GM18519 (cell line): ENCODE data around the gene P3H2.
A peak's percentile ranks its signal among the peaks of the same experiment; 100 is the strongest.
"Not testable (repeated sequence)": the region's sequence is repeated elsewhere in the genome, so short reads cannot be mapped to it uniquely, and the experiment has no call there.

ENCODE experiments used
- ATAC-seq: cut with Tn5 transposase; IDR thresholded peaks from one replicate; pipeline ENCODE4 v1.9.1; 2021; ENCODE audit warnings: mild to moderate bottlenecking, moderate library complexity; ENCODE audit not compliant: unreplicated experiment, low FRiP score

The P3H2 gene

DNA sequence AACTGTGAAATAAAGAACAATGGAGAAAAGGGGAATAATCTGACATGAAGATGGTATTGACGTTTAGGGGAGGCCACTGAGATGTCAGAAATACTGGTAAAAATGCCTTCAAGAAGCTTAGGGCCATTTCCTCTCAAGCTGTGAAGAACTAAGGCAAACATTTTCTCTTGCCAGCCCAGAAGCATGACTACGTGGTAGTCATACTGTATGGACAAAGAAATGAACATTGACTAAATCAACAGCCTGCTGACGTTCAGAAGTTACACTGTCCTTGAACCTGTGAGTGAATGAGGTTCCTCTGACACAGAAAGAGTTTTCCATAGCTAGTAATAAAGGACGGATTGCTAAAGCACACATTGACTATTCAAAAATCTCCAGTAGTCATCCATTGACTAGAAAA, 121.0 kb downstream of the P3H2 start:
- no peak for ATAC-seq

DNA sequence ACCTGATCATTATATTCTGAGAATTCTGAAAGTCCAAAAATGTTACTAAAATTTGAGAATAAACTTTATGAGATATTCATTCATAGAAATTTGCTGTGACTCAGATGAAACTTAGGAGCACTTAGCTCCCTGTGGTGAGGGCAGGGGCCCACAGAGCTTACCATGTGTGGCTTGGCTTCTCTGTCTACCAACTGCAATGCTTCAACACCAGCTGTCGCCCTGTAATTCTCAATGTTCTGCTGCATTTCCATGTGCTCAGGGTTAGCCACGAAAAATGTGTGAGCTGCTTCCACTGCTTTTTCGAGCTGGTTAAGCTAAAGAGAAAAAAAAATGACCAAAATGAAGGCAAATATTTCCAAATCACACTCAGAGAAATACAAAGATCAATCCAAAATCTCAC, 125.6 kb downstream of the P3H2 start:
- ATAC-seq, result no peak

DNA sequence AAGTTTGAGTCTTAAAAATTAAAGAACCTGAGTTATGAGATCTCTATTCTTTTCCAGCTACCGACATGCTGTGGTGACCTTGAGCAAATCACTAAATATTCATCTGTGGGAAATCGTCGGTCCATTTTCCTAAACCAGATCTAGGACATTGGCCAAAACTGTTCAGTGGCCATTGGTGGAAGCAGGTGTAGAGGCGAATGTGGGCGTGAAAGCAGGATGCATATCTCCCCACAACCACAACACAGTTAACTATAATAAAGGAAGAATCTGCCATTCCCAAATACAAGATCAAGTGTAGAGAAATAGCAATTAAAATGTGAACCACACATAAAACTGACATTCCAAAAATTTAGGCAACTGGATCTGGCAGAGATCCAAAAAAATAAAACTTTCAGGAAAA, 129.9 kb downstream of the P3H2 start:
- no peak for ATAC-seq

DNA sequence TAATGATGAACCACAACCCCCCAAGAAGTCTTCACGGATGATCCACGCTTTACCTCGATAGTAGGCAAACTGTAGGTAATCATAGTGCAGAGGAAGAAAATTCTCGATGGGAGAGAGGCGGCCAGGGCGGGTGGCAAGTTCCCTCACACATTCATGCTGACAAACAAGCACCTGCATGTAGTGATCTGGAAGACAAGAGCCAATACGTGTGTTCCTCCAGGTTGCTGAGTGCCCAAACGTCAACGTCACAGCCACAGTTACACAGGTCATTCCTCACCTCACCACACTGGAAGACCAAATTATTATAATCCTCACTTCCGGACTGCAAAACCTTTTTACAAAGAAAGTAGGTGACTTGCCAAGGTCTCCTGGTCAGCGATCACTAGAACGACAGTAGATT, 131.8 kb downstream of the P3H2 start:
- no peak for ATAC-seq

DNA sequence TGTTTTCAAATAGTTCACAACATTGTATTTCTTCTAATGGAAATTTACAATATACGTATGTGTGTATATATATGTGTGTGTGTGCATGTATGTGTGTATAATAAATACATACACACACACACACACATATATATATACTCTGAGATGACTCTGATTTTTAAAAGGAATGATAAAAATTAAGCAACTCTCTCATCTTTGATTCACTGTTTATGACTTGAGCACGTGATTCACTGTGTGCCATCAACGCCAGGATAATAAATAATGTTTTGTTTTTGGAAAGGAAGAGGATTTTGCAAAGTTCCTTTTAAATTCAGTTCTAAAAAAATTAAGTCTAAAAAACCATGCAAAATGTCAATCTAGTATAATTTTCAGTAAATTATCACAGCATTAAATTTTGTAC, 132.4 kb downstream of the P3H2 start:
- no peak for ATAC-seq

DNA sequence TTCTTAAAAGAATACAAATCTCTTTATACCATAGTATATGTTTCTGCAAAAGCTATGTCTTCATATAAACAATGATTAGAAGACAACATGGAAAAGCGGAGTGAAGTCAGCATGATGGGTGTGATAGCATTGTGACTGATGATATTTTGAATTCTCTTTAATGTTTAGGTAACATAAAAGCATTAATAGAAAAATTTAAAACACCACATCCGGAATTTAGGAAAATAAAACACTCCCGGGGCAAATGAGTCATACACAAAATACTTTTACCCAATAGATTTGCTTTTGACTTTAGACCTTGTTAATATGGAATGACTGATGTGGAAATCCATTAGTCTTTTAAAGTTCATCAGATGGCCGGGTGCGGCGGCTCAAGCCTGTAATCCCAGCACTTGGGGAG, 134.7 kb downstream of the P3H2 start:
- ATAC-seq, result no peak

DNA sequence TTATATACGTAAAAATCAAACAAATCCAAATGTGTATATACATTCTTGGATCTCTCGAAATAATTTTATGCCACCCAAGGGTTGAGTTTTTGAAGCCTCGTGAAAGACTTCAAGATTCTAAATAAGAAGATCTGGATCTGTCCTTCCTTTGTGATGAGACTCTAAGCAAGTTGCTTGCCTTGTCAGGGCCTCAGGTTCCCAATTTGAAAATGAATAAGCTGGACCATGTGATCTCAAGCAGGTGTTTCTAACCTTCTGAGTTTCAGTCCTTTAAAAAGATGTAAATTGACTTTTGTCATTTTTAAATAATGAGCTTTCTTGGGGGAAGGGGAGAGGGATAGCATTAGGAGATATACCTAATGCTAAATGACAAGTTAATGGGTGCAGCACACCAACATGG, 137.1 kb downstream of the P3H2 start:
- ATAC-seq, result no peak

DNA sequence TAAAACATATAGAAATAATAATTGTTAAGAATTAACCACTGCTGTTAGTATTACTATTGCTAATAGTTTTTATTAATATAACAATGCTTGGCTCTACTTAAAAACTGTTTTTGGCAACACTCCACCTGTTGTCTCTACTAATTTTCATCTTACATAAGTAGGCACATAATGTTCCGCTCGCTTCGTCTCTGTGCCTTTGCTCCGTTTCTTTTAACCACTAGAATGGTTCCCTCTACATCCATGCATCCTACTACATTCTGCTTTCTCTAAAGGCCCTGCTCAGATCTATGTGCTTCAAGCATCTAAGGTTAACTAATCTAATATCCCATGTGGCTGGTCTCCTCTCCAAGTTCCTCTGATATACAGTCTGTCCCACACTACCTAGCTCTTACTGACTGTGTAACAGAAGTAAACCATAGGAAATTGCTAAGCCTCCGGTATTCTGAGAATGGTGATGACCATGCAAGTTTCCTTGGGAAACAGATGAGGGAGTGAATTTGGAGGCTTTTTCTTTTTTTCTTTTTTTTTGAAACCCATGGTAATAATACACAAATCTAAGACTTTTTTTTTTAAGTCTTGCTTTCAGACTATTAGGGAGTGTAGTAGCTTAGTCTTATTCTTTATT, 138.3 kb downstream of the P3H2 start:
- no peak for ATAC-seq

DNA sequence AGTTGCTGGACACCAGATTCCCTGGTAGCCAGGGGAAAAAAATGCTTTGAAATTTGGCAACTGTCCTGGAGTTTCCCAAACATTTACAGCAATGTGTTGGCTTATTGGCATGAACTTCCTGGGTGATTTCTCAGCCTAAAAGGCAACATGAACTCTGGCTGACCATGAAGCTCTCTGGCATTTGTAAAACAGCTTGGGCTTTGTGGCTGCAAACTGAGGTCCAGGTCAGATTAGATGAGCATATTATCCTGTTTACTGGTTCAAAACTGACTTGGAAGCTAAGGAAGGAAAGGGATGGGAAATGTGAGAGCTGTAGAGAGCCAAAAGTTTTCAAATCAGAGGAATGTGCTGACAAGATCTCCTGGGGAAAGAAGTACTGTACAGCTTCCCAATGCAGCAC, 139.0 kb downstream of the P3H2 start:
- no peak for ATAC-seq

DNA sequence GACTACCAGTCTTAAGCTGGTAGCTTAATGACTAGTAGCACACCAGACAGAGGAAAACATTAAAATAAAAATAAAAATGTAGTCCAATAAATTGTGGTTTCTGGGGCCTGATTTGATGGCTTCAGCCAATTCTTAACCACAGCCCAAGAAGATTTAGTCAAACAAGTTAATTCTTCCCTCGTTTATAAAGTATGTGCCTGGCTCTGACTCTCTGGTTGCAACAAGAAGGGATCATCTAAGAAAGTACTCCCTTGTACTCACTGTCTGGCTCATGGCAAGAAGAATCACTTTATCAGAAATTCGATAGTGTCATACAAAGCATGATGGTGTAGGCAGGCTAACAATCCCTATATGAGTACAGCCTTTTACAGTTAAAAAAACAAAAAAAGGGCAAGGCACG, 141.9 kb downstream of the P3H2 start:
- no peak for ATAC-seq

DNA sequence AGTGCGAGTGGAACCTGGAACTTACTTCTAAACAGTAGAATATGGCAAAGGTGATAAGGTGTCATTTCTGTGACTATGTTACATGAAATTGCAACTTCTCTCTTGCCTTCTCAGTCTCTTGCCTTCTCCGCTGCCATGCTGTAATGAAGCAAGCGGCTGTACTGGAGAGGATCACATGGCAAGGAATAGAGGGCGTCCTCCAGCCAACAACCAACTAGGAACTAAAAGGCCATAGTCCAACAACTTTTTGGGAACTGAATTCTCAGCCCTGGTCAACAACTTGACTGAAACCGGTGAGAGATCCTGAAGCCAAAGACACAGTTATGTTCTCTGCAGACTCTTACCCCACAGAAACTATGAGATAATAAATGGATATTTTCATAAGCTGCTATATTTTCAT, 143.5 kb downstream of the P3H2 start:
- no peak for ATAC-seq

DNA sequence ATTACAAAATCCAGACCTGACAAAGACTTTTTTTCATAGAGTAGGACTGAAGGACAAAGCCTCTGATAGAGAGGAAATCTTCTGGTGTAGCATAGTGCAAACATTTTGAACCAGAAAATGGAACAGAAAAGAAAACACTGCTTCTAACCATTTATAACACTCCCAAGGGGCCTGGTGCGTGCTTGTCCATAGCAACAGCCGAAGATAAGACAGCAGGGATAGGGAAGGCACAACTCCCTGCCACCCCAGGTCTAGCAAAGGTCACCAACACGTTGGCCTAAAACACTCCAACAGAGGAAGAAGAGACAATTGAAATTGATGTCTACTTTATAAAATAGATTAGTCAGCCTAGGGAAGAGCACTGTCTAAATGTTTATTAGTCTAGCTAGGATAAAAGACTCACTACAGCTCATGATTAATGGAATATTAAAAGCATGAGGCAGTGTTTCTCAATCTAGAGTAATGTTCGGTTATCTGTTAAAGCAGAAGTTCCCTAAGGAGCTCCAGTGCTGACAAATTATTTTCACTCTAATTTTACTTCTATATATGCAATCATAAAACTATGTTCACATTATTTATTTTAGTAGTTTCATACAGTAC, 145.2 kb downstream of the P3H2 start:
- ATAC-seq, result no peak

DNA sequence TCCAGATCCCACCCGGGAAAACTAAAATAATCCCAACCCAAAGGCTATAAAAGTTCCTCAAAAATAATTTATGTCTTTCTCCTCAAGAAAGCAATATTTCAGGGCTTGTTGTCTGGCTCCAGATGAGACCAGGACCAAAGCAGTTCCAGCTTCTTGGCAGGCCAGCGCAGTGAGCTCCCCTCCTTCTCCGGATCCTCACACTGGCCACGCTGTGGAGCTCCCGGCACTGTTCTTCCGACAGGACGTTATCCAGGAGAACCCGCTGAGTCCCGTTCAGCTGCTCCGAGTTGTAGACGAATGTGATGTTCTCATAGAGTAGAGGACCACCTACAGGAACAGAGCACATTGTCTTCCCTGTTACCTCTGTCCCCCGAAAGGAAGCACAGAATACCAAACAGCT, 146.3 kb downstream of the P3H2 start:
- ATAC-seq, result no peak

DNA sequence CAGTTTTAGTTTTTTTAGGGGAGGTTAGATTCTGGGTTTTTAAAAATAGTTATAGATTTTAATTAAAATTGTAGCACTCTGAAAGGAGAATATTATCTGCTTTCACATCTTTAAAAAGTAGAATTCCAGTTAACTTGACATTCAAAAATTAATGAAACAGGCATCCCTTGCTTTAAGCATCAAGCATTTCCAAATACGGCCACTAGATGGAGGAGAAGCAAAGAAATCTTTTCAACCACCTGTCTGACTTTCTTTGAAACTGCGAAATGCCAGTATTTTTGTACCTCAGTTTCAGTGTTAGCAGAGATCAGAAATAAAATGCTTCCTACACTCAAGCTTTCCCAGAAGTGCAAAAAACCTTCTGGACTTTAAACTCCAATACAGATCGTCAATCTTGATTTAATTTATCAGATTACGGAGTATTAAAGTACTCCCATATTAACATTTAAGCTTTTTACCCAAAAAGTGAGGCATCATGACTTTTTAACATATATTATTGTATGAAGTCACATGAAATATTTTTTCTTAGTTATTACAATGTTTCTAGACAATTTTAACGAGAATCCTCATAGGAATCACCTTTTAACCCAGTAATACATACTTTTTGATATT, 153.3 kb downstream of the P3H2 start:
- ATAC-seq, result peak; percentile 49

DNA sequence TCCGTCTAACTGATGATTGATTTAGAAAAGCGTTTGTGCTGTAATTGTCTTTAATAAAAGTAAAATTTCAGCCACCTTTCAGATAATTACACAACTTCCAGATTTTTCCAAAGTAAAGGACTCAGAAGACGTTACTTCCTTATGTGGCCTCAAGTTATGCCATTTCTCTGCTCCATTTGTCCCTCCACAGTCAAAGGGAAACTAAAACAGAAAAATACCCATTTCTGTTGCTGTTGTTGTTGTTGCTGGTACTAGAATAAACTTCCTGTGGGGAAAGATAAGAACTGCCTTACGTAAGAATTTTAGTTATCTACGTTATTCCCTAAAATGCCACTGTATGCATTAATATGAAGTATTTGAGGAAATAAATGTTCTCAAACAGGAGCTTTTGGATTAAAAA, 153.9 kb downstream of the P3H2 start:
- ATAC-seq, result peak; percentile 44

DNA sequence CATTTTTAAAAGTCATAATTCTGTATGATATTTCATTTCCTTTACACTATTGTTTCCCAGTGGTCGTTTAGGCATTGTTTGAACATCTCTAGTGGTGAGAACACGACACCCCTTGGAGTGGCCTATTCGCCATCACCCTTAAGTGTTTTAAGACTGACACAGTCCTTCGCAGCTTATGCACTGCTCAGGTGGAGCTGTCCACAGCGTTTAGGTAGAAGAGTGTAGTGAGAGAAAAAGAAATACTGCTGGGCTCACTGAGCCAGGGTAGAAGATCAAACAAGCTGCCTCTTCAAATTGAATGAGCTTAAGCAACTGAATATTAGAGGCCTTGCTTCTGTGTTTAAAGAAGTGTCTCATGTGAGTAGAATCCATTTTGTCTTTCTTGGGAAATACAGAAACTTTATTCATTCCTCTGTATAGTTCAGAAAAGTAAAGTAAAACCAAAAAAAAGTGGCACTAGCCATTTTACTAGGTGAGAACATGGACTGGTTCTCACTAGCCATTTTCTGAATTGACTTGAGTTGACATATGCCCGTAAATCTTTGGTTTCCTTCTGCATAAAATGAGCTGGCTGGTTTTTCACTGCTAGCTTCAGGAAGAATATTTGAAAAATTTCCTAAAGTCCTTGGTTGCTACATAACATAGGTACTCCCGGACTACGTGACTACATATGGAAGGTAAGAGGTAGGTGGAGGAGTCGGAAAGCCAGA, 155.9 kb downstream of the P3H2 start:
- no peak for ATAC-seq

DNA sequence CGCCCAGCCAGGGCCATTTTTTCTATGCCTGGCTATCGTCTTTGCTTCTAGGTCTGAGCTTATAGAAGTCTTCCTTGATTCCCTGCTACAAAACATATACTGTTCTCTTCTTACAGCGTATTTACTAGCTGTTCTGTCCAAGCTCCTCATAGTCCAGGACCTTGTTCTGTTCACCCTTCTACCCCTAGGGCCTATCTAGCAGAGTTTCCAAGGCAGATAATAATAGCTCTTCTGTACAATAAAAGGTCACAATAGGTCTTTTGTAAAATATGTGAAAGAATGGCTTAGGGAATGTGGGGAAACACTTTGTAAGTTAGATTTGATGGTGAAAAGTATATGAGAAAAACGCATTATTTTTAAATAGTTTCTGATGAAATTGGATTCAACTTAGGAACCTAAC, 158.2 kb downstream of the P3H2 start:
- ATAC-seq, result no peak

DNA sequence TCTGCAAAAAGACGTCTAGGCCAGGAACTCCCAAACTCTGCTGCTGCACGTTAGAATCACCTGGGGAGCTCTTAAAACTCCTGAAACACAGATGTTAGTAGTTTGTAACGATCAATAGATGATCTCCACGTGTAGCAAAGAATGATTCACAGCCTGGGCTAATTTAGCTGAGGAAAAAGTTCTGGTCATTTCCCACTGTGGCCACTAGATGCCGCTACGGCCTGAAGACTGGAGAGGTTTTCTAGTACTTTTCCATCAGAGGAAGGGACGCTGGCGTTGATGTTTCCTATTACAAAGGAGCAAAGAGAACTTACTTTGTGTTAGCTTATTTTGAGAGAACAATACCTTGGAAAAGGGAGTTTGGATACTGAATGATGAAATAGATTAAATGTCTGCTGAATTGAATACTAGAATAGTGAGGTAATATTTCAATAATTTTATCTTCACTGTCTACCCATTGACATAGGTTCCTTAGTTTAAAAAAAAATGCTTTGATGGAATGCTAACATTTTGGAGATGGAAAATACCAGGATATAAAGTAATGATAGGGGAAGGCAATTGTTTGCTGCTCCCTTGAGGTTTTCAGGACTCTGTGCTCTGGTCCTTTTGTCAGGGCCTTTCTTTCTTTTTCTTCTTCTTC, 159.1 kb downstream of the P3H2 start:
- ATAC-seq, result no peak

DNA sequence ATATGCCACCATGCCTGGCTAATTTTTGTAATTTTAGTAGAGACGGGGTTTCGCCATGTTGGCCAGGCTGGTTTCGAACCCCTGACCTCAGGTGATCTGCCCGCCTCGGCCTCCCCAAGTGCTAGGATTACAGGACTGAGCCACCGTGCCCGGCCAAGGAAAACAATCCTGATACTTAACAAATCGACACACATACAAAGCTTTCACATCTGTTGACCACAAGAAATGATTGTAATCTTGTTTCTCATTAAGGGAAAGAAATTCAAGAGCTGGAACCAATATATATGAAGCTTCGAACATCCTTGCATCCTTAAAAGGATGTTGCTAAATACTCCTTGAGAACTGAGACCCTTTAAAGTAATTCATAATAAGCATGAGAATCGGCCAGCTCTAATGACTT, 159.6 kb downstream of the P3H2 start:
- not testable (repeated sequence) for ATAC-seq

DNA sequence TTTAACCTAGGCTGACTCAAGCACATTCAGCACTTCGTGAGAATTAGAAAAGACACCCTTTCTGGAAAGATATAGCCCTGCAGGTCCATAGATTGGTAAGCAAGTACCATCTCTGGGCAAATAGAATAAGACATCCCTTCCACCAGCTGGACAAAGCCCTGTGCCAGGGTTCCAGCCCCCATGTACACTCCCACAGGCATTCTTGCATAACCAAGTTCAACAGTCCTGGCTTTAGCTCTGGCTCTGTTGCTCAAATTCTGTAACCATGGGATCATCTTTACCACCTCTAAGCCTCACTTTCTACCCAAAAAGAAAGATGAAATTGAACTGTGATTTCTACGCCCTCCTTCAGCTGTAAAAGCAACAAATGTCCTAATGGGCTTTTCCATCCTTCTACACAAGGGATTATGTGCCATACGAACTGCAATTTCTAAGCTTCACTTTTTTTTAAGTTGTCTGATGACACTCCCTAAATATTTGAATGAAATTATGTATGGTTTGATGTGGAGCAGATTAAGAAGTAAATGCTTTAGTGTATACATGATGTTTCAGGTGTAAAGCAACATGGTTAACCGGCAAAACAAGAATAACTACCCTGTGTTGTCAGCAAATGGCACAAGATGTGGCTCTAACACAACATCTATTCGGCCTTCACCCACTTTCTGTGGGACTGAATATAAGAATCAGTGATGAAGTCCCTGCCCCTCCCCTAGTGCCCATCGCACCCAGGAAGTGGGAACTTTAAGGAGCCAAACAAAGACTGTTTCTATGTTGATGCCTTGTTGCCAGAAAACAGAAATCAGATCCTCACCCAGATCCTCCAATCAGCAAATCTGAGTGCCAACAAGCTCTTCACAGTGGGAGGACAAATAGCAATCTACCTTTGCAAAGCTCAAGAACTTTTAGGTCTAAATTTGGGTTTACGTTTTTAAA, 165.7 kb downstream of the P3H2 start:
- ATAC-seq, result no peak
